Hepatocyte (in vitro differentiated cells): ENCODE results near the gene SLC17A9.

Experiments
- EZH2phosphoT487 ChIP-seq: fragments of 200-600 bp; sonication (generic); IDR thresholded peaks from one replicate; pipeline ENCODE4 v1.6.1; 2018; ENCODE audit warnings: antibody characterized with exemption, mild to moderate bottlenecking, low read depth, moderate library complexity; ENCODE audit not compliant: unreplicated experiment, severe bottlenecking
- TF ChIP-seq, protein P1 (sequence below): fragments of 200-600 bp; sonication (generic); IDR thresholded peaks from 2 replicates; pipeline ENCODE4 v1.5.1; 2016; ENCODE audit warnings: antibody characterized with exemption, mild to moderate bottlenecking; ENCODE audit not compliant: poor library complexity

DNA sequence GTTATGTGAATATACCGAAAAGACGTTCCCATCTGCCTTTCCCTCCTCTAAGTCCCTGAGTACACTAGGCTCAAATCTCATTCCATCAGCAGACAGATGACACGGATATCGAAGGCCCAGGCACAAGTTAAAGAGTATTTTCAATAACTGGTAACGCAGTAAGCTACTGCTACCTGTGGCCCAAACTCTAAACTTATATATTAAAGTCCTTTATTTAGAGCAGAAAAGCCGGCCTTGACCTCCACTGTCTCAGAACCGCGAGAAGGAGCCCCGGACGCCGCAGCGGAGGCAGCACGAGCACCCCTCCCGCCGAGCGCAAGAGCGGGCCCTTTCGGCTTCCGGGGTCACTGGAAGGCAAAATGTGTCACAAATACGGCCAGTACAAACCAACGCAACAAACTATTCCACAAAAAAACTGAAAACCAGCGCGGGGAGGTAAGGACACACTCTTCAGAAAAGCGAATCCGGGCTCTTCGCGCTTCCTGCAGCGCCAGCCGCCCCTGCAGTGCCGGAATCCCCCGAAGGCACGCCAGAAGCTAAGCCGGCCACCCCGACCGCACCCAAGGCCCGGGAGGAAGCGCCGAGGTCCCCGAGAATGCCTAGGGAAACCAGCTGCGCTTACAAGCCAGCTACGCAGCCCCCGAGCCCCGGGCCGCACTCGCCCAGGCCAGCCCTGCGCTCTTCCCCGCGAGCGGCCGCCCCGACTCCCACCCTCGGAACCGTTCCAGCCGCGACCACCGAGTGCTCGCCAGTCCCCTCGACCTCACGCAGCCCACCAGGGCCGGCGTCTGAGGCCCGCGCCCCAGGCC lies 26.9 kb upstream of the SLC17A9 start:
- TF ChIP-seq, protein P1, sequence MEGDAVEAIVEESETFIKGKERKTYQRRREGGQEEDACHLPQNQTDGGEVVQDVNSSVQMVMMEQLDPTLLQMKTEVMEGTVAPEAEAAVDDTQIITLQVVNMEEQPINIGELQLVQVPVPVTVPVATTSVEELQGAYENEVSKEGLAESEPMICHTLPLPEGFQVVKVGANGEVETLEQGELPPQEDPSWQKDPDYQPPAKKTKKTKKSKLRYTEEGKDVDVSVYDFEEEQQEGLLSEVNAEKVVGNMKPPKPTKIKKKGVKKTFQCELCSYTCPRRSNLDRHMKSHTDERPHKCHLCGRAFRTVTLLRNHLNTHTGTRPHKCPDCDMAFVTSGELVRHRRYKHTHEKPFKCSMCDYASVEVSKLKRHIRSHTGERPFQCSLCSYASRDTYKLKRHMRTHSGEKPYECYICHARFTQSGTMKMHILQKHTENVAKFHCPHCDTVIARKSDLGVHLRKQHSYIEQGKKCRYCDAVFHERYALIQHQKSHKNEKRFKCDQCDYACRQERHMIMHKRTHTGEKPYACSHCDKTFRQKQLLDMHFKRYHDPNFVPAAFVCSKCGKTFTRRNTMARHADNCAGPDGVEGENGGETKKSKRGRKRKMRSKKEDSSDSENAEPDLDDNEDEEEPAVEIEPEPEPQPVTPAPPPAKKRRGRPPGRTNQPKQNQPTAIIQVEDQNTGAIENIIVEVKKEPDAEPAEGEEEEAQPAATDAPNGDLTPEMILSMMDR, result no peak
- TF ChIP-seq EZH2phosphoT487, result no peak
